Measurements from ENCODE around the gene PDHX. TPM values are rescaled to one million over a fixed set of nuclear protein-coding genes. Genes with fewer than 3 reads are reported as not detected.
"Not testable (repeated sequence)": the region's sequence is repeated elsewhere in the genome, so short reads cannot be mapped to it uniquely, and the experiment has no call there.

The PDHX gene
- total RNA-seq, 1 donor from 2014 or later = 34.6 TPM

DNA sequence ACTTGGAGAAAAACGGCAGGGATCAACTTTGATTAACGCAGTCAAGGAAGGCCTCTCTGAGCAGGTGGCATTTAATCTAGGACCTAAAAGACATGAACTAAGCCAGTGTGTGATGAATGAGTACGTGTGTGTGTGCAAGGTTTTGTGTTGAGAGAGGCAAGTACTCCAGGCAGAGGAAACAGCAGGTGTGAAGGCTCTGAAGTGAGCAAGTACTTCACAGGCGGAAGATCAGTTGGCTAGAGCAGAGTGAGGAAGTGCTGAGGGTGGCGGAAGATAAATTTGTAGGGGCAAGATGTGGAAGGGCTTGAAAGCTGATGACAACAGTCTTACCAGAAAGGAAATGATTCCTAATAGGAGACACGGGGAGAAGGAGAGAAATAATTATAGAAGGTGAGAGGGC lies 7.0 kb upstream of the PDHX start:
- DNase-seq (ENCODE audit: extremely low spot score, unreplicated experiment) = no peak
- H3K27me3 Mint-ChIP-seq (ENCODE audit: unreplicated experiment) = no peaks in the 10 kb centered on the region
- H3K4me1 Mint-ChIP-seq (ENCODE audit: unreplicated experiment) = peaks cover 7% of the 10 kb centered on the region
- no peak overlapping the region for H3K4me3 Mint-ChIP-seq (ENCODE audit: unreplicated experiment)
- H3K36me3 Mint-ChIP-seq (ENCODE audit: unreplicated experiment) = peaks cover 10% of the 10 kb centered on the region
- TF ChIP-seq, protein P1, sequence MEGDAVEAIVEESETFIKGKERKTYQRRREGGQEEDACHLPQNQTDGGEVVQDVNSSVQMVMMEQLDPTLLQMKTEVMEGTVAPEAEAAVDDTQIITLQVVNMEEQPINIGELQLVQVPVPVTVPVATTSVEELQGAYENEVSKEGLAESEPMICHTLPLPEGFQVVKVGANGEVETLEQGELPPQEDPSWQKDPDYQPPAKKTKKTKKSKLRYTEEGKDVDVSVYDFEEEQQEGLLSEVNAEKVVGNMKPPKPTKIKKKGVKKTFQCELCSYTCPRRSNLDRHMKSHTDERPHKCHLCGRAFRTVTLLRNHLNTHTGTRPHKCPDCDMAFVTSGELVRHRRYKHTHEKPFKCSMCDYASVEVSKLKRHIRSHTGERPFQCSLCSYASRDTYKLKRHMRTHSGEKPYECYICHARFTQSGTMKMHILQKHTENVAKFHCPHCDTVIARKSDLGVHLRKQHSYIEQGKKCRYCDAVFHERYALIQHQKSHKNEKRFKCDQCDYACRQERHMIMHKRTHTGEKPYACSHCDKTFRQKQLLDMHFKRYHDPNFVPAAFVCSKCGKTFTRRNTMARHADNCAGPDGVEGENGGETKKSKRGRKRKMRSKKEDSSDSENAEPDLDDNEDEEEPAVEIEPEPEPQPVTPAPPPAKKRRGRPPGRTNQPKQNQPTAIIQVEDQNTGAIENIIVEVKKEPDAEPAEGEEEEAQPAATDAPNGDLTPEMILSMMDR (IDR thresholded peaks at IDR 0.05) = no peak
- H3K27ac Mint-ChIP-seq (ENCODE audit: unreplicated experiment) = no peak overlapping the region
- no peaks in the 10 kb centered on the region for H3K9me3 Mint-ChIP-seq (ENCODE audit: unreplicated experiment)

DNA sequence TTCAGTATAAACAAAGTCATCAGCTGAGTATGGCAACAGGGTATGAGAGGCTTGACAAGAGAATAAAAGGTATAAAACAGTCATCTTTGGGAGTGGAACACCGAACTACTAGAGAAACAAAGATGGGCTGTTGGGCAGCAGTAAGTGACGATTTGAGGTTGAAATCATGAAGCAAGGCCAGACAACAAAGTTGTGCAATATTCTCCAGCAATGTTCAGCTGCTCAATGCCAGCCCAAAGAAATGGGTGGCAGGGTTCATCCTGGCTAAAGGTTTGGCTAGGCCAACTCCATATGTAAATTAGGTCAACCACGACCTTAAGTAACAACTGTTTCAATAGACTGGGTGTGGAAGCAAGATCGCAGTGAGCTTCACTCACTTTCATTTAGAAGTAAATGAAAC lies 6.5 kb upstream of the PDHX start:
- no peaks in the 10 kb centered on the region for H3K9me3 Mint-ChIP-seq (ENCODE audit: unreplicated experiment)
- H3K36me3 Mint-ChIP-seq (ENCODE audit: unreplicated experiment) = peaks cover 10% of the 10 kb centered on the region
- TF ChIP-seq, protein P1 (IDR thresholded peaks at IDR 0.05) = no peak
- H3K27me3 Mint-ChIP-seq (ENCODE audit: unreplicated experiment) = no peaks in the 10 kb centered on the region
- DNase-seq (ENCODE audit: extremely low spot score, unreplicated experiment) = no peak
- H3K4me1 Mint-ChIP-seq (ENCODE audit: unreplicated experiment) = peaks cover 3% of the 10 kb centered on the region
- H3K4me3 Mint-ChIP-seq (ENCODE audit: unreplicated experiment) = no peak overlapping the region
- no peak overlapping the region for H3K27ac Mint-ChIP-seq (ENCODE audit: unreplicated experiment)

DNA sequence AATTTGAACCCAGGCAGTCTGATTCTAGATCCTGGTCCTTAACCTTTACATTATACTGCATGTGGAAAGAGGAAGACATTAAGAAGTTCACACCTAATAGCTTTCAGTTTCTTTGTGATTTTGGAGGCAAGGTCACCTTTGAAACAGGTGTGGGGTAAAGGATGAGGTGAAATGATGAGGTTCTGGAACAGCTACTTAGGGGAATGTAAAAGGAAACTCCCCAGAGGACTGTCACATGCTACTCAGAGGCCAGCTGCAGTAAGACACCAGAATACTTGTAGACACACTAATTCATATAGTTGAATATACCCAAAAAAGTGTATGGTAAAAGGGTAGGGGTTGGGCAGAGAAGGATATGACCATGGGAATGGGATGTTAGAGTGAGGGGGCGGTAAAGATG lies 5.6 kb upstream of the PDHX start:
- H3K27ac Mint-ChIP-seq (ENCODE audit: unreplicated experiment) = no peak overlapping the region
- H3K9me3 Mint-ChIP-seq (ENCODE audit: unreplicated experiment) = no peaks in the 10 kb centered on the region
- peaks cover 9% of the 10 kb centered on the region for H3K4me1 Mint-ChIP-seq (ENCODE audit: unreplicated experiment)
- no peak for DNase-seq (ENCODE audit: extremely low spot score, unreplicated experiment)
- no peak overlapping the region for H3K4me3 Mint-ChIP-seq (ENCODE audit: unreplicated experiment)
- TF ChIP-seq, protein P1 (IDR thresholded peaks at IDR 0.05) = no peak
- H3K27me3 Mint-ChIP-seq (ENCODE audit: unreplicated experiment) = no peaks in the 10 kb centered on the region
- H3K36me3 Mint-ChIP-seq (ENCODE audit: unreplicated experiment) = peaks cover 10% of the 10 kb centered on the region

DNA sequence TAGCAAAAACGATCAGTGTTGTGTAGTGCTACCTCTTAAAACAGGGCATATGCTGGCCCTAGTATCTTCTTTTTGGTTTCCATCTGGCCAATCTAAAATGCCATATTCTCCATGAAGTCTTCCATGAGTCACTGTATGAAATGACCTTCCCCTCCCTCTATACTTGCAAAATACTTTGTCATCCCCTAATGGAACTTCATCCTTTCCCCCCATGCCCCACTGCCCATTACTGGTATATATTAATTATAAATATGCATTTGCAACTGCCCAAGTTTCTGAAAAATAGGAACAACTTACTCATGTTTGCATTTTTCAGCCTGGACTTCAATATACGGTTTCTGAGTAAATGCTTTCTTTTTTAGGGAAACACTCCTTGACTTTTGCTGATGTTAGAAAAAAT lies 4.7 kb upstream of the PDHX start:
- Mint-ChIP-seq H3K27ac (ENCODE audit: unreplicated experiment) (no peak overlapping the region), H3K9me3 (ENCODE audit: unreplicated experiment) (no peaks in the 10 kb centered on the region), H3K4me3 (ENCODE audit: unreplicated experiment) (no peak overlapping the region), H3K36me3 (ENCODE audit: unreplicated experiment) (peaks cover 10% of the 10 kb centered on the region), H3K27me3 (ENCODE audit: unreplicated experiment) (no peaks in the 10 kb centered on the region), H3K4me1 (ENCODE audit: unreplicated experiment) (peaks cover 9% of the 10 kb centered on the region)
- no peak for DNase-seq (ENCODE audit: extremely low spot score, unreplicated experiment)
- TF ChIP-seq, protein P1 (IDR thresholded peaks at IDR 0.05) = no peak

DNA sequence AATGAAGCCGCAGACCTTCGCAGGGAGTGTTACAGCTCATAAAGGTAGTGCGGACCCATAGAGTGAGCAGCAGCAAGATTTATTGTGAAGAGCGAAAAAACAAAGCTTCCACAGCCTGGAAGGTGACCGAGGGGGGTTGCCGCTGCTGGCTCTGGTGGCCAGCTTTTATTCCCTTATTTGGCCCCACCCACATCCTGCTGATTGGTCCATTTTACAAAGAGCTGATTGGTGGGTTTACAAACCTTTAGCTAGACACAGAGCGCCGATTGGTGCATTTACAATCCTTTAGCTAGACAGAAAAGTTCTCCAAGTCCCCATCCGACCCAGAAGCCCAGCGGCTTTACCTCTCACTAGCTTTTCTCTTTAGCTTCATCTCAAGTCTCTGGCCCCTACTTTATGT lies 2.9 kb upstream of the PDHX start:
- not testable (repeated sequence) for DNase-seq (ENCODE audit: extremely low spot score, unreplicated experiment); H3K27ac Mint-ChIP-seq (ENCODE audit: unreplicated experiment); H3K9me3 Mint-ChIP-seq (ENCODE audit: unreplicated experiment); H3K27me3 Mint-ChIP-seq (ENCODE audit: unreplicated experiment); H3K4me3 Mint-ChIP-seq (ENCODE audit: unreplicated experiment)
- peaks cover 23% of the 10 kb centered on the region for H3K4me1 Mint-ChIP-seq (ENCODE audit: unreplicated experiment)
- peaks cover 10% of the 10 kb centered on the region for H3K36me3 Mint-ChIP-seq (ENCODE audit: unreplicated experiment)

Measured in osteocyte (in vitro differentiated cells).